ENCODE results near the gene TNS4.

TNS4 gene

GRCh38 chr17:40443196-40443987, 58.0 kb downstream of the TNS4 start, which contains the start of gene IGFBP4:
Gene IGFBP4 (plus strand): TSS chr17:40443450. CDS start chr17:40443736, 286 bp downstream.
- in situ Hi-C loops (cut with HindIII; ENCODE audit: low sequenced_read_pairs), result no loop called here

DNA sequence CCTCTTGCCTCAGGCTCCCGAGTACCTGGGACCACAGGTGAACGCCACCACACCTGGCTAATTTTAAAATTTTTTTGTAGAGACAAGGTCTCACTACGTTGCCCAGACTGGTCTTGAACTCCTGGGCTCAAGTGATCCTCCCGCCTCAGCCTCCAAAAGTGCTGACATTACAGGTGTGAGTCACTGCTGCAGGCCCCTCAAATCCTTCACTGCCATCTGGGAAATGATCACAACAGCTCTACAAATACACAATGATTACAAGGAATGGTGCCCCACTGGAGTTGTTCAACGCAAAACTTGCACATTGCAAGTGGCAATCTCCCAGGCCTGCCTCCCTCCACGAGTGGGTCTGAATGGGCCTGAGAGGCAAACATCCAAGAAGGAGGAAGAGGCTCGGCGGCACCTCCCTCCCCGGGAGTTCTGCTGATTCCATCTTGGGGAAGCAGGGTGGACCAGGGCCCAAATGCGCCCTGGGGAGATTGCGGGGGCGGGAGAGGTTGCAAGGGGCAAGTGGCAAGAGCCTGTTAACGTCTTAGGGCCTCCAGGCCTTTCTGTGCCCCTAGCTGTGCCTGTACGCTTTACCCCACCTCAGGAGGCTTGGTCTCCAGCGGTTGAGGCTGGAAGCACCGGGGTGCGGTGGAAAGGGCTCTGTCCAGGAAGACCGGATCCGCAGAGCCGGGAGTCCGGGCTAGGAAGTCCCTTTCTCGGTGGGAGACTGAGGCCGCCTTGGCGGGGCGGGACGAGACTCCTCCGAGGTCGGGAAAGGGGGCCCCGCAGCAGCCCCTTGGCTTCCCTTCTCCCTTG, 58.8 kb downstream of the TNS4 start:
- in situ Hi-C loops (cut with HindIII; ENCODE audit: low sequenced_read_pairs), result no loop called here

DNA sequence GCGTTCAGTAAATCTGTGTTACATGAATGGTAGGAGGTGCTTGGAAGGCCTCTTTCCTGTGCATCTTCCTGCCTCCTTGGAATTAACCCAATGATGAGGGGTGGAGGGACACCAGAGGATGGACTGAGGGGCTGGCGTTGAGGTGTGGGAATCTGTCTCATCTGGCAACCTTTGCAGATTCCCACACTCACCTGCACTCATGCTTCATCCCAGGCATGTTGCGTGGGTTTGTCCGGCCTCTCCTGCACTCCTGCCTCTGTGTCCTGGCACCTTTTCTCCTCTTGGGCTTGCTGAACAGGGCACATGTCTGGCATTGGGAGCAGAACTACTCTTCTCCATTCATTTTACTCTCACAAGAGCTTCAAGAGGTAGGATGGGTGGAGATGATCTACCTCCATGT, 61.3 kb downstream of the TNS4 start:
- in situ Hi-C loops (cut with HindIII; ENCODE audit: low sequenced_read_pairs), result no loop called here

DNA sequence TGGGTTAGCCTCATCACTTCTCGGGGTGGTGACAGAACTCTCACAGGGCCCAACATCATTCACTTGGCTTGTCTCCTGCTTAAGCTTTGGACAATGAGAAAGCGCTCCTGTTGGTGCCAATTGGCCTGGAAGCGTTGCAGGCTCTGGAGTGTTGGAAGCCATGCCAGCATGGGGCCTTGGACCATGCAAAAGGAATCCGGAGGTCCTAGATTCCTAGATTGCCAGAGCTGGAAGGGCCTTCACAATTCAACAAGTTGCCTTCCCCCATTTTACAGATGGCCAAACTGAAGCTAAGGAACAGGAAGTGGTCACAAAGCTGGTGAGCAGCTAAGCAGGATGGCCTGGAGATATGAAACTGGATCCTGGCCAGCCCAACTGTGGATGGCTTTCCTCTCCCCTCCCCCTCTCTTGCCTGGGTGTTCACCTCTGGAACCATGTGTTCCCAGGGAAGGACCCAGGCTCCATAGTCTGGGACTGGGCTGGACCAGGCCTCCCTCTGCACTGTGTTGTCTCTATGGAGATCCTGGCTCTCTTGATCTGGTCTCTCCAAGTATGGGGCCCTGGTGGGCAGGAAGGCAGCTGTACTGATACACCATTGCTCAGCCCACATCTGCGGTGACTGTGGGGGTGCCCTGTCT, 64.2 kb downstream of the TNS4 start:
- in situ Hi-C loops (cut with HindIII; ENCODE audit: low sequenced_read_pairs), result no loop called here

- in situ Hi-C loops (cut with HindIII; ENCODE audit: low sequenced_read_pairs), result no loop called here
Measured at GRCh38 chr17:40436636-40437035, 64.8 kb downstream of the TNS4 start.

GRCh38 chr17:40433551-40434415, 67.6 kb downstream of the TNS4 start:
- in situ Hi-C loops (cut with HindIII; ENCODE audit: low sequenced_read_pairs), result no loop called here

DNA sequence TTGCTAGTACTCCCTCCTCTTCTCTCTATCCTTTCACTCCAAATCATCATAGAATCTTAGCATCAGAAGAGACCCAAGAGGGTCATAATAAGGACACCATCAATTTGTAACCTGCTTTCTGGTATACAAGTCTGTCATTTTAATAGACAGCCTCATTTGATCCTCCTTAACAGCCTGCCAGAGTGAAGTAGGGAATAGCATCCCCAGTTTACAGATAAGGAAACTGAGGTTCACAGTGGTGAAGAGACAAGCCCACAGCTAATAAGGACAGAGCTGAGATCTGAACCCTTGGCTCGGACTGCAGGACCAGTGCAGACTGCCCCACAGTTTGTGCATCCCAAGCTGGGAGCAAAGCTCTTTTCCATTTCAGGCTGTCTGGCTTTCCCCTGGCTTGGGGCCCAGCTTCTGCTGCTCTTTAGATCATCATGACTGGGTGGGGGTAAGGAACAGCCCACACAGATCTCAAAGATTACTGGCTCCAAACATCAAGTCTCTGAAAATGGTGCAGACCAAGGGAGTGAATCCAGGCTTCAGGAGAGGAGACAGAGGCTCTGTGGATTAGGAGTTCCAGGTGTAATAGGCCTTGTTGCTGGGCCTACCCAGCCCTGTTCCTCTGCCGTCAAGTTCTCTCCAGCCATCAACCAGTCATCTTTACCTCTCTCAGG, 68.4 kb downstream of the TNS4 start:
- in situ Hi-C loops (cut with HindIII; ENCODE audit: low sequenced_read_pairs), result no loop called here

DNA sequence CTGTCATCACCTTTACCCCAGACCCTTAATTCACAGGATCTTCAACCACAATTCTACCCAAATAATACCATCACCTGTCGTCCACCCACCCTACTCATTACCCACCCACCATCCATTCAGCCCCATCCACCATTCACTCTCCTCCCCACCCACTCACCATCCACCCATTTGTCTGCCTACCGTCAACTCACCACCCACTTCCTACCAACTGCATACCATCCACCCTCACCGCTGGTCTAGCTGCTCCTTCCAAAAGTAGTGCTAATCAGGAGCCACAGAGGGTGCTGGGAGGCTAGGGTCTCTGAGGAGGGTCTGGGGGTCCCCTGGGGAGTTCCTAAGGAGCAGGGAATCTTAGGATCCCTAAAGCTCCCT, 70.2 kb downstream of the TNS4 start:
- in situ Hi-C loops (cut with HindIII; ENCODE audit: low sequenced_read_pairs), result no loop called here

DNA sequence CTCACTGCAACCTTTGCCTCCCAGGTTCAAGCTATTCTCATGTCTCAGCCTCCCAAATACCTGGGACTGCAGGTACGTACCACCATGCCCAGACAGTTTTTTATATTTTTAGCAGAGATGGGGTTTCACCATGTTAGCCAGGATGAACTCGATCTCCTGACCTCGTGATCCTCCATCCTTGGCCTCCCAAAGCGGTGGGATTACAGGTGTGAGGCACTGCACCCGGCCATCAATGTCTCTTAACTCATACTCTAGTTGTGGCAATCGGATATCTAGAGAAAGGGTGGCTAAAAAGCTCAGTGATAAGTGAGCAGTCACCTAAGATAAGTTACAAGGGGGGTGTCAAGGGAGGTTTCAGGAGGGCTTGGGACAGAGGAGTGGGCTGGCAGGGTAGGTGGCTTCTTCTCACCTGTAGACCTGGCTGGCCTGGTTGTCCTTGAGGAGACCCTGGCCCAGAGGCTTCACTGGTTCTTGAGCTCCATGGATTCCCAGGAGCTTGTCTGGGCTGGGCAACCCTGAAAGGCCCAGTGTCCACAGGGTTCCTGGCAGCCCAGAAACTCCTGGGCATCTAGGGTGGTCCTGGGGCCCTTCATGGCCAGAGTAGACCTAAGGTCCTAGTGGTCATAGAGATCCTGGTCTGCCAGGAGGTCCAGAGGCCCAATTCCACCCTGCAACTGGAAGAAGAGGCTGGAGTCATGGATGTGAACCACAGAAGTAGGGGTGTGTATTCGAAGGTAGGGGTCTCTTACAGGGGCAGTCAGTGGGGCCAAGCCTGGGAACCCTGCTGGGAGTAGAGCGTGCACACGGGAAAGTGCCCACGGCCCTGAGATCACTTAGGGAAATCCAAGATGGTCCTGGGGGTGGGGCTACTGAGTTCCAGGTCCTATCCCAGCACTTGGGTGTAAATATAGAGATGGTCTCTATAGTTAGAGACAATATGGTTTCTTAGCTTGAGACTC, 70.9 kb downstream of the TNS4 start:
- in situ Hi-C loops (cut with HindIII; ENCODE audit: low sequenced_read_pairs), result no loop called here

- in situ Hi-C loops (cut with HindIII; ENCODE audit: low sequenced_read_pairs), result loop anchor here (10.0 kb wide), 1 partner anchor 98 kb away; no protein-coding TSS in a partner anchor
Measured at GRCh38 chr17:40427002-40427491, 74.4 kb downstream of the TNS4 start.
